MM.1S (cell line): Measurements from ENCODE around the gene XYLT1.
A peak's percentile ranks its signal among the peaks of the same experiment; 100 is the strongest.

Source experiments
- DNase-seq: peaks from one replicate; pipeline ENCODE4 v3.0.0-alpha.2; 2015
- H2AFZ ChIP-seq: fragments of 300-600 bp; sonication (generic); 2 replicates; pipeline ENCODE4 v1.6.0; 2016; ENCODE audit warnings: antibody characterized with exemption, low read length
- H3F3A ChIP-seq: fragments of 300-600 bp; sonication (generic); 2 replicates; pipeline ENCODE4 v1.6.1; 2016; ENCODE audit warnings: mild to moderate bottlenecking, antibody characterized with exemption, low read length, moderate library complexity, mixed read lengths; ENCODE audit not compliant: insufficient read depth
- H3K27ac ChIP-seq: fragments of 300-600 bp; sonication (generic); 2 replicates; pipeline ENCODE4 v1.5.1; 2016; ENCODE audit warnings: mild to moderate bottlenecking, low read length
- H3K27me3 ChIP-seq: fragments of 300-600 bp; sonication (generic); replicated peaks from 2 replicates; pipeline ENCODE4 v1.6.0; 2016; ENCODE audit warnings: low read length; ENCODE audit not compliant: insufficient read depth
- H3K36me3 ChIP-seq: fragments of 300-600 bp; sonication (generic); replicated peaks from 2 replicates; pipeline ENCODE4 v1.6.1; 2016; ENCODE audit warnings: mild to moderate bottlenecking, low read length, mixed read lengths; ENCODE audit not compliant: insufficient read depth
- H3K4me1 ChIP-seq: fragments of 300-600 bp; sonication (generic); 2 replicates; pipeline ENCODE4 v1.6.1; 2016; ENCODE audit warnings: low read length, mixed read lengths
- H3K4me2 ChIP-seq: fragments of 300-600 bp; sonication (generic); 2 replicates; pipeline ENCODE4 v1.6.0; 2016; ENCODE audit warnings: low read depth, low read length
- H3K4me3 ChIP-seq: fragments of 300-600 bp; sonication (generic); 2 replicates; pipeline ENCODE4 v1.5.1; 2016; ENCODE audit warnings: low read length, mixed read lengths
- H3K79me2 ChIP-seq: fragments of 300-600 bp; sonication (generic); 2 replicates; pipeline ENCODE4 v1.6.1; 2016; ENCODE audit warnings: mixed run types, low read length, mixed read lengths
- H3K9ac ChIP-seq: fragments of 300-600 bp; sonication (generic); 2 replicates; pipeline ENCODE4 v1.6.1; 2016; ENCODE audit warnings: low read length, mixed read lengths
- H3K9me2 ChIP-seq: fragments of 300-600 bp; sonication (generic); replicated peaks from 2 replicates; pipeline ENCODE4 v1.6.1; 2016; ENCODE audit warnings: mild to moderate bottlenecking, low read length, mixed read lengths; ENCODE audit not compliant: insufficient read depth
- H3K9me3 ChIP-seq: fragments of 300-600 bp; sonication (generic); replicated peaks from 2 replicates; pipeline ENCODE4 v1.6.1; 2016; ENCODE audit warnings: mild to moderate bottlenecking, low read length, mixed read lengths; ENCODE audit not compliant: insufficient read depth
- H4K20me1 ChIP-seq: fragments of 300-600 bp; sonication (generic); 2 replicates; pipeline ENCODE4 v1.6.1; 2016; ENCODE audit warnings: mild to moderate bottlenecking, low read length, moderate library complexity, mixed read lengths; ENCODE audit not compliant: insufficient read depth
- CTCF ChIP-seq: fragments of 300-600 bp; sonication (generic); IDR thresholded peaks from 2 replicates; pipeline ENCODE4 v1.5.1; 2016; ENCODE audit warnings: antibody characterized with exemption, low read length, mixed read lengths
- EZH2 ChIP-seq: fragments of 300-600 bp; sonication (generic); optimal IDR thresholded peaks from 2 replicates; pipeline ENCODE3; 2017; ENCODE audit warnings: low read depth, mild to moderate bottlenecking, antibody characterized with exemption, low read length, mixed read lengths
- EZH2phosphoT487 ChIP-seq: fragments of 300-600 bp; sonication (generic); IDR thresholded peaks from 2 replicates; pipeline ENCODE4 v1.6.1; 2018; ENCODE audit warnings: antibody characterized with exemption, low read length

Gene XYLT1

GRCh38 chr16:17409894-17410293, 60.9 kb downstream of the XYLT1 start:
- H3K4me2 ChIP-seq: no peak overlapping the region
- DNase-seq: no peak
- H3K36me3 ChIP-seq: no peaks in the 10 kb centered on the region
- TF ChIP-seq CTCF (no peak), EZH2 (no peak), EZH2phosphoT487 (no peak)
- H3K9me3 ChIP-seq: no peaks in the 10 kb centered on the region
- H2AFZ ChIP-seq: no peak overlapping the region
- H3K4me3 ChIP-seq: no peak overlapping the region
- peak overlapping the region; percentile 69; the same call in 1 of the 2 replicates for H3K27ac ChIP-seq
- H3K9me2 ChIP-seq: no peaks in the 10 kb centered on the region
- H4K20me1 ChIP-seq: no peaks in the 10 kb centered on the region
- peaks cover 66% of the 10 kb centered on the region for H3K79me2 ChIP-seq
- H3K27me3 ChIP-seq: no peaks in the 10 kb centered on the region
- H3F3A ChIP-seq: peaks cover 6% of the 10 kb centered on the region; the same call in 1 of the 2 replicates
- peaks cover 16% of the 10 kb centered on the region for H3K4me1 ChIP-seq
- no peak overlapping the region for H3K9ac ChIP-seq

- H4K20me1 ChIP-seq: no peaks in the 10 kb centered on the region
- H3F3A ChIP-seq: peaks cover 6% of the 10 kb centered on the region; the same call in 1 of the 2 replicates
- H3K9ac ChIP-seq: peak overlapping the region; percentile 15; the same call in 1 of the 2 replicates
- peak; percentile 40 for DNase-seq
- H3K27ac ChIP-seq: peak overlapping the region; percentile 69; the same call in 1 of the 2 replicates
- H3K9me2 ChIP-seq: no peaks in the 10 kb centered on the region
- H3K79me2 ChIP-seq: peaks cover 57% of the 10 kb centered on the region
- 0 out of 2 replicates have a peak overlapping the region, but pooled peaks have one; percentile 28 for H2AFZ ChIP-seq
- H3K4me3 ChIP-seq: no peak overlapping the region; the same call in 1 of the 2 replicates
- no peaks in the 10 kb centered on the region for H3K9me3 ChIP-seq
- H3K36me3 ChIP-seq: no peaks in the 10 kb centered on the region
- H3K27me3 ChIP-seq: no peaks in the 10 kb centered on the region
- peak overlapping the region; percentile 61 for H3K4me2 ChIP-seq
- H3K4me1 ChIP-seq: peaks cover 16% of the 10 kb centered on the region
- TF ChIP-seq CTCF (no peak), EZH2phosphoT487 (no peak), EZH2 (no peak)
These were observed 61.8 kb downstream of the XYLT1 start for GRCh38 chr16:17408955-17409441.

DNA sequence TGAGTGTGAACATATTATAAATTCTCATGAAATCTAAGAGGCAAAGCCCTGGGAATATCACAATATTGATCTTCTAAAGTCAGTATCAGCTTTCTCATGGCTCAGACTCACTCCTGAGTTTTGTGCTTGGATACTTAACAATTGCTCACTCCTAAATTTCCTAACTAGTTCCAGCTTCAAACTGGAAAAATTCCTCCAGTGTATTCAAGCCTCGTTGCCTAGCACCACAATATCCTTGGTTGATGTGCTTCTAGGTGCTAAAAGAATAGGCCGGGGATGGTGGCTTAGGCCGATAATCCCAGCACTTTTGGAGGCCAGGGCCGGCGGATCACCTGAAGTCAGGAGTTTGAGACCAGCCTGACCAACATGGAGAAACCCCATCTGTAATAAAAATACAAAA, 62.5 kb downstream of the XYLT1 start:
- TF ChIP-seq CTCF (no peak), EZH2 (no peak), EZH2phosphoT487 (no peak)
- Histone ChIP-seq H3K9me2 (no peaks in the 10 kb centered on the region), H3K4me2 (no peak overlapping the region), H3K9ac (no peak overlapping the region), H3K36me3 (no peaks in the 10 kb centered on the region), H3K4me3 (no peak overlapping the region), H2AFZ (no peak overlapping the region), H3F3A (peaks cover 6% of the 10 kb centered on the region; the same call in 1 of the 2 replicates), H3K79me2 (peaks cover 56% of the 10 kb centered on the region), H3K9me3 (no peaks in the 10 kb centered on the region), H3K27ac (peak overlapping the region; percentile 69; the same call in 1 of the 2 replicates), H4K20me1 (no peaks in the 10 kb centered on the region), H3K4me1 (peaks cover 16% of the 10 kb centered on the region), H3K27me3 (no peaks in the 10 kb centered on the region)
- DNase-seq: no peak
